ENCODE data around the gene ADPRHL1.

Gene ADPRHL1

GRCh38 chr13:113452942-113453901 is at the start of gene ADPRHL1:
TSS of gene ADPRHL1 (minus strand) at chr13:113453488. CDS start at chr13:113453437, 51 bp downstream.
- no peak for DNase-seq

DNA sequence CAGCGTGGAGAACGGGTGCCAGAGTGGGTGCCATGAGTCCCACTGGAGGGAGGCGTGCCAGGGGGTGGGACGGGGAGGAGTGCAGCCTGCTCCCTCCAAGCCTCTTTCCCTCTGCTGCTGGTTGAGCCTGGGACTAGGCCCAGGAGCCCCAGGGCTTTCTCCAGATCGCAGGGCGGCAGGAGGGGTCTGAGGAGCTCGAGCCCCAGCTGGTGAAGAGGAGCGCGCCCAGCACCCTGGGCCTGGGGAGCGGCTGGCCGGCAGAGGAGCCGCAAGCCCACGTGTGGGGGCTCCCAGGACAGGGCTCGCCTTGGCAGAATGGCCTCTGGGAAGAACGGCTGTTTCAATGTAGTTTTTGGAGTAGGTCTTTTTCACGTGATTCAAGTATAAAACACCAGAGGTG is 49.4 kb upstream of the ADPRHL1 start:
- DNase-seq: no peak

DNA sequence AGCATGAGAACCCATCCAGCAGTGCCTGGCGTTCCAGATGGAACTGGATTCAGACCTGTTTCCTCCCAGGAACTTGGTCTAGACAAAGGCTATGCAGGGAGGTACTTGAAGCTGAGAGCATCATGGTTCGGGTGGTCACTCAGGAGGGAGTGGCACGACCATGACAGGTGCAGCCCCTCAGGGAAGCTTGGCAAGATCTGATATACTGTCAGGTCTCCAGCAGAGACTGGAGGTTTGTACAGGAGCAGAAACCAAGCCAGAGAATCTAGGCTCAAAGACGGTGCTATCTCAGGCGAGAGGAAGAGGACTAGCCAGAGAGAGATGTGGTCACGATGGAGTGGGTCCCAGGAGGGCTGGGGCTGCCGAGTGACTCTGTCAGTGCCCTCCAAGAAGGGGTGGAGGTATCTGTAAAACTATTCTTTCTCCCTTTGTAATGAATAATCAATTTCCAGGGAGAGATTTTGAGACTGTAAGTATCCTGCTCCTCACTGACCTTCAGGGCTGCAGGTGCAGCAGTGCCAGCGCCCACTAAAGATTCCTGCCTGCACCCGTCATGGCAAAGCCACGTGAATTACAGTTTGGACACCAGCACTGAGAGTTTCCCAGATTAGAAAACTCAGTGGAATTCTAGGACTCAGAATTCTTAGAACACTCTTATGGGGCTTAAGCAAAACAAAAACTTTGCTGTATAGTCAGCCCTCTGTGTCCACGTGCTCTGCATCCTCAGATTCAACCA is 47.4 kb upstream of the ADPRHL1 start:
- DNase-seq: no peak

GRCh38 chr13:113499936-113500335 is 46.6 kb upstream of the ADPRHL1 start:
- no peak for DNase-seq

DNA sequence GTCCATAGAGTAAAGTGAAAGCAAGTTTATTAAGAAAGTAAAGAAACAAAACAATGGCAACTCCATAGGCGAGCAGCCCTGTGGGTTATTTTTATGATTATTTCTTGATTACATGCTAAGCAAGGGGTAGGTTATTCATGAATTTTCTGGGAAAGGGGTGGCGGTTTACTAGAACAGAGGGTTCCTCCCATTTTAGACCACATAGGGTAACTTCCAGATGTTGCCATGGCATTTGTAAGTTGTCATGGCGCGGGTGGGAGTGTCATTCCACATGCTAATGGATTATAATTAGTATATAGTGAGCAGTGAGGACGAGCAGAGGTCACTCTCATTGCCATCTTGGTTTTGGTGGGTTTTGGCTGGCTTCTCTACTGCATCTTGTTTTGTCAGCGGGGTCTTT is 45.6 kb upstream of the ADPRHL1 start:
- DNase-seq: no peak

- DNase-seq: no peak
These were observed 43.9 kb upstream of the ADPRHL1 start for GRCh38 chr13:113497217-113497616.

GRCh38 chr13:113495494-113496210 is 42.4 kb upstream of the ADPRHL1 start:
- DNase-seq: no peak

GRCh38 chr13:113493315-113493951 is 40.1 kb upstream of the ADPRHL1 start:
- no peak for DNase-seq

- DNase-seq: no peak
These were observed 38.7 kb upstream of the ADPRHL1 start for GRCh38 chr13:113491982-113492381.

DNA sequence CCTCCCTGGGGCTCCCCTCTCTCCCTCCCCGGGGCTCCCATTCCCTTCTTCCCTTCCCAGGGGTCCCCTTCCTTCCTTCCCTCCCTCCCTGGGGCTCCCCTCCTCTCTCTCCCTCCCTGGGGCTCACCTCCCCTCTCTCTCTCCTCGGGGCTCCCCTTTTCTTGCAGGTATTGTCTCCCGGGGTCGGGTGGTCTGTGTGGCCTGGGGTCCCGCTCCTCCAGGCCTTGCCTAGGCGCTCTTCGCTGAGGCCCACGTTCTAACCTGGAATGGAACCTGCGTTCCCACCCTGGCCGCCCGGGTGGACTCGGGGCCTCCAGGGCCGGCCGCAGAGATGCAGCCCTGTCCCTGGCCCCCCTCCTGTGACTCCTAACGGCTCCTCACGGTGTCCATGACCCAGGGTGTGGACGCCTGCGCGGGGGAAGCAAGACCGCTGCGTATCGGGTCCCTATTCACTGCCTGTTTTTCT is 38.2 kb upstream of the ADPRHL1 start:
- no peak for DNase-seq

- peak; percentile 69 for DNase-seq
These were observed 37.5 kb upstream of the ADPRHL1 start, which contains the start of gene DCUN1D2 for GRCh38 chr13:113490496-113491417. TSS of gene DCUN1D2 (minus strand) at chr13:113490711. CDS start at chr13:113490669, 42 bp downstream.

GRCh38 chr13:113489549-113490495 is 36.5 kb upstream of the ADPRHL1 start:
- peak; percentile 47 for DNase-seq

- DNase-seq: no peak
These were observed 35.9 kb upstream of the ADPRHL1 start for GRCh38 chr13:113489171-113489548.

- no peak for DNase-seq
These were observed 35.0 kb upstream of the ADPRHL1 start for GRCh38 chr13:113488283-113488682.

- no peak for DNase-seq
These were observed 33.4 kb upstream of the ADPRHL1 start for GRCh38 chr13:113486698-113487097.

DNA sequence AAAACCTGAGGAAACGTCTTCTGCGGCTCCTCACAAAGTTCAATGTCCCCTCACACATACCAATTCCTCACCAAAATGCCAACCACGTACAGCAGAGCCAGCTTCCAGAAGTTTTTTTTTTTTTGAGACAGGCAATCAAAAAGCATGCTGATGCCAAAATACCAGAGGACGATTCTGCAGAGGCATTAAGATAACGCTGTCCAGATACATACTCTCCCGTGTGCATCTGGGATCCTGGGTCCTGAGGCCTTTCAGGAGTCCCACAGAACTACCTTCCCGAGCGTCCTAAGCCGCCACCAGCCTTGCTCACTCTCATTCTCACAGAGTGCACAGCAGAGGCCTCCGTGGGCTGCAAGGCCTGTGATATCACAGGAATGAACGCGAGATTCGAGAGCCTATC is 32.3 kb upstream of the ADPRHL1 start:
- DNase-seq: no peak

- no peak for DNase-seq
These were observed 30.4 kb upstream of the ADPRHL1 start for GRCh38 chr13:113483504-113484293.

GRCh38 chr13:113483081-113483480 is 29.8 kb upstream of the ADPRHL1 start:
- no peak for DNase-seq

DNA sequence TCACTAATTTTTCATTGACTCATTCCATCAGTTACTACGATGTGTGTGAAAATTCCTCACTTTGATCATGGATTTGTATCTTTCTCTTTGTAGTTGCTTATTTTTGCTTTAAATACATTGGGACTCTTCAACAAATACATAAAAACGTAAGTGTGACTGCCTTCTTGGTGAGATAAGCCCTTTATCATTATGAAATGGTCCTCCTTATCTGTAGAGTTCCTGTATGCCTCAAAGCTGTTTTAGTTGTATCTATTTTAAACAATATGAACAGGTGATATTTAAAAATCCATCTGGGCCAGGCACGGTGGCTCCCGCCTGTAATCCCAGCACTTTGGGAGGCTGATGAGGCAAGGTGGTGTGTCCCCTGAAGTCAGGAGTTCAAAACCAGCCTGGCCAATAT is 25.9 kb upstream of the ADPRHL1 start:
- DNase-seq: no peak
